ENCODE results near the gene CDH13.

DNA sequence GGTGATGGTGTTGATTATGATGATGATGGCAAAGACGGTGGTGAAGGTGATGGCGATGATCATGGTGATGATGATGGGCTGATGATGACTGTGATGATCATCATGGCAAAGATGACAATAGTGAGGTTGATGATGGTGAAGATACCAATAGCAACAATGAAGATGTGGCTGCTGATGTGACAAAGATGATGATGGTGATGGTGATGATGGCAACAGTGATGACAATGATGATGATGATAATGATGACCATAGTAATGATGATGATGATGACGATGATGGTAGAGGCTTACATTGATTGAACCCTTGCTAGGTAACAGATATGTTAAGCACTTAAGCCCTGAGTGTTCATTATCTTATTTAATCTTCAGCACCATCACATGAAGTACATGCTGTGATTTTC is 817.2 kb downstream of the CDH13 start:
- TF ChIP-seq CTCF (IDR thresholded peaks at IDR 0.05) (no peak), POLR2A (IDR thresholded peaks at IDR 0.05) (no peak)

Data from adrenal gland (tissue), 5 donors.